HCT116 (cell line): Measurements from ENCODE around the gene ZDHHC22. TPM values are rescaled to one million over a fixed set of nuclear protein-coding genes. Genes with fewer than 3 reads are reported as not detected.

Experiments
- ATAC-seq: fragments of 200-7000 bp; cut with Tn5 transposase; 2 replicates; pipeline ENCODE4 v1.9.1; 2020; ENCODE audit warnings: mild to moderate bottlenecking, moderate library complexity
- BruUV-seq: library from RNA; stranded (reverse); fragments of 400-500 nt; replicated peaks from 2 replicates; lab custom pipeline; 2021; lab: Mats Ljungman, UMichigan
- CTCF ChIA-PET: fragments of 300-600 bp; sonication (Branson Sonifier 250); formaldehyde crosslinking; loops from one replicate; lab custom pipeline; 2021; ENCODE audit warnings: antibody characterized with exemption; lab: Charles Lee
- POLR2A ChIA-PET: fragments of 300-600, 350-600 bp; sonication (Branson Sonifier 250); formaldehyde crosslinking; loops from one replicate; lab custom pipeline; 2021; ENCODE audit warnings: antibody characterized with exemption; lab: Charles Lee
- RAD21 ChIA-PET, 2 experiments: fragments of 300-600 bp; sonication (Branson Sonifier 250); formaldehyde crosslinking; loops; one replicate each; lab custom pipeline; 2023; ENCODE audit warnings: low total read pairs in 2 of 2; ENCODE audit not compliant: uncharacterized antibody in 2 of 2, unreplicated experiment in 2 of 2, low non-redundant PET in 1 of 2; lab: Charles Lee
- DNase-seq: peaks from one replicate; pipeline ENCODE4 v3.0.0-alpha.2; 2010; ENCODE audit warnings: low read depth, low spot score
- H2AFZ ChIP-seq: fragments of 200-600 bp; shearing (Covaris generic), sonication (generic); 2 replicates; pipeline ENCODE4 v1.6.1; 2017; ENCODE audit warnings: low read depth, mixed run types, mixed read lengths, antibody characterized with exemption, low read length; ENCODE audit not compliant: poor library complexity, severe bottlenecking
- H3K27ac ChIP-seq: 2 replicates; pipeline ENCODE4 v1.5.1; 2012; ENCODE audit warnings: low read depth, low read length
- H3K27me3 ChIP-seq: fragments of 200-600 bp; sonication (generic); 2 replicates; pipeline ENCODE4 v1.6.1; 2016; ENCODE audit warnings: mixed run types, low read length, mixed read lengths; ENCODE audit not compliant: insufficient read depth
- H3K36me3 ChIP-seq, 2 experiments: fragments of 200-500 bp in 1 of 2; fragments of 200-600 bp in 1 of 2; sonication (Bioruptor generic) in 1 of 2; sonication (generic) in 1 of 2; 2 replicates each; pipeline versions ENCODE4 v1.5.1 to v1.6.1; 2014 to 2016; ENCODE audit warnings: low read length in 2 of 2, inconsistent platforms in 1 of 2, mixed read lengths in 1 of 2, mixed run types in 1 of 2; ENCODE audit not compliant: insufficient read depth in 2 of 2, control insufficient read depth in 1 of 2
- H3K4me1 ChIP-seq, 2 experiments: fragments of 200-600 bp in 1 of 2; sonication (generic) in 1 of 2; 2 replicates each; pipeline versions ENCODE4 v1.5.1 to v1.6.1; 2012 to 2017; ENCODE audit warnings: low read length in 2 of 2, inconsistent platforms in 1 of 2, mild to moderate bottlenecking in 1 of 2, mixed read lengths in 1 of 2, mixed run types in 1 of 2, moderate library complexity in 1 of 2; ENCODE audit not compliant: insufficient read depth in 2 of 2, control insufficient read depth in 1 of 2
- H3K4me2 ChIP-seq: fragments of 200-600 bp; sonication (generic); 2 replicates; pipeline ENCODE4 v1.6.1; 2017; ENCODE audit warnings: mixed run types, low read length, mixed read lengths
- H3K4me3 ChIP-seq, 2 experiments: fragments of 200-600 bp in 1 of 2; sonication (generic) in 1 of 2; replicated peaks in 1 of 2; 2 replicates each; pipeline ENCODE4 v1.5.1; 2011 to 2016; ENCODE audit warnings: low read length in 2 of 2, control low read depth in 1 of 2, low read depth in 1 of 2, mild to moderate bottlenecking in 1 of 2, mixed read lengths in 1 of 2, mixed run types in 1 of 2
- H3K79me2 ChIP-seq: fragments of 200-600 bp; sonication (generic); 2 replicates; pipeline ENCODE4 v1.6.1; 2017; ENCODE audit warnings: mild to moderate bottlenecking, mixed run types, low read length, moderate library complexity, mixed read lengths; ENCODE audit not compliant: insufficient read depth
- H3K9ac ChIP-seq: fragments of 200-600 bp; sonication (generic); 2 replicates; pipeline ENCODE4 v1.6.1; 2016; ENCODE audit warnings: low read length, mixed read lengths
- H3K9me2 ChIP-seq: fragments of 200-600 bp; sonication (generic), shearing (Covaris generic); 2 replicates; pipeline ENCODE4 v1.6.1; 2017; ENCODE audit warnings: mixed run types, mild to moderate bottlenecking, moderate library complexity; ENCODE audit not compliant: insufficient read depth
- H3K9me3 ChIP-seq, 2 experiments: fragments of 200-500 bp in 1 of 2; fragments of 200-600 bp in 1 of 2; sonication (Bioruptor generic) in 1 of 2; sonication (generic) in 1 of 2; 2 replicates each; pipeline ENCODE4 v1.6.1; 2014 to 2017; ENCODE audit warnings: low read length in 2 of 2, mixed read lengths in 2 of 2, inconsistent platforms in 1 of 2, low read depth in 1 of 2, mild to moderate bottlenecking in 1 of 2, mixed run types in 1 of 2, moderate library complexity in 1 of 2; ENCODE audit not compliant: control insufficient read depth in 1 of 2, insufficient read depth in 1 of 2
- H4K20me1 ChIP-seq: fragments of 200-600 bp; sonication (generic), shearing (Covaris generic); 2 replicates; pipeline ENCODE4 v1.6.1; 2017; ENCODE audit warnings: mixed run types, mild to moderate bottlenecking, moderate library complexity; ENCODE audit not compliant: insufficient read depth
- EGR1 ChIP-seq: IDR thresholded peaks from 2 replicates; pipeline ENCODE4 v1.6.1; 2012; ENCODE audit warnings: low read depth
- FOSL1 ChIP-seq: IDR thresholded peaks from 2 replicates; pipeline ENCODE4 v1.6.1; 2012; ENCODE audit warnings: low read depth
- JUND ChIP-seq: IDR thresholded peaks from 2 replicates; pipeline ENCODE4 v1.6.1; 2012
- POLR2A ChIP-seq: IDR thresholded peaks from 2 replicates; pipeline ENCODE4 v1.7.0; 2011; ENCODE audit warnings: borderline replicate concordance; ENCODE audit not compliant: insufficient read depth, insufficient read length; ENCODE audit errors: extremely low read depth
- TCF7L2 ChIP-seq: IDR thresholded peaks from 2 replicates; pipeline ENCODE4 v1.7.0; 2011; ENCODE audit warnings: borderline replicate concordance, inconsistent platforms; ENCODE audit not compliant: insufficient read depth, insufficient read length; ENCODE audit errors: extremely low read depth
- ZFX ChIP-seq: fragments of 450-650 bp; IDR thresholded peaks from 2 replicates; pipeline ENCODE4 v1.6.1; 2017
- ZNF274 ChIP-seq: fragments of 200-500 bp; sonication (Bioruptor generic); IDR thresholded peaks from 2 replicates; pipeline ENCODE4 v1.6.1; 2014; ENCODE audit warnings: mild to moderate bottlenecking, low read depth, low read length, inconsistent platforms
- intact Hi-C: fragments of 100-400 bp; cut with micrococcal nuclease; formaldehyde crosslinking; loops from 2 replicates; pipeline ENCODE4 v1.10.0; 2022
- total RNA-seq: library from RNA; stranded (reverse); gene quantifications from one replicate; pipeline ENCODE4 v1.2.1, GENCODE V29; 2021; ENCODE audit not compliant: unreplicated experiment
- TF ChIP-seq, protein P1 (sequence below): IDR thresholded peaks from 2 replicates; pipeline ENCODE4 v1.6.1; 2012; ENCODE audit warnings: low read depth
- TF ChIP-seq, protein P2 (sequence below): IDR thresholded peaks from 2 replicates; pipeline ENCODE4 v1.6.1; 2012

The ZDHHC22 gene
- total RNA-seq, 1 experiment from 2014 or later: 0.10 TPM

- peak; percentile 28; the same call in 1 of the 2 replicates for TF ChIP-seq JUND
- TF ChIP-seq EGR1: peak; percentile 97
- peak; percentile 79 for TF ChIP-seq ZFX
- peak; percentile 38 for TF ChIP-seq POLR2A
- no peak for TF ChIP-seq FOSL1
- peak; percentile 33 for TF ChIP-seq TCF7L2
These were observed 43.7 kb downstream of the ZDHHC22 start, which contains the start of gene CIPC (continued) for GRCh38 chr14:77097700-77098528.

DNA sequence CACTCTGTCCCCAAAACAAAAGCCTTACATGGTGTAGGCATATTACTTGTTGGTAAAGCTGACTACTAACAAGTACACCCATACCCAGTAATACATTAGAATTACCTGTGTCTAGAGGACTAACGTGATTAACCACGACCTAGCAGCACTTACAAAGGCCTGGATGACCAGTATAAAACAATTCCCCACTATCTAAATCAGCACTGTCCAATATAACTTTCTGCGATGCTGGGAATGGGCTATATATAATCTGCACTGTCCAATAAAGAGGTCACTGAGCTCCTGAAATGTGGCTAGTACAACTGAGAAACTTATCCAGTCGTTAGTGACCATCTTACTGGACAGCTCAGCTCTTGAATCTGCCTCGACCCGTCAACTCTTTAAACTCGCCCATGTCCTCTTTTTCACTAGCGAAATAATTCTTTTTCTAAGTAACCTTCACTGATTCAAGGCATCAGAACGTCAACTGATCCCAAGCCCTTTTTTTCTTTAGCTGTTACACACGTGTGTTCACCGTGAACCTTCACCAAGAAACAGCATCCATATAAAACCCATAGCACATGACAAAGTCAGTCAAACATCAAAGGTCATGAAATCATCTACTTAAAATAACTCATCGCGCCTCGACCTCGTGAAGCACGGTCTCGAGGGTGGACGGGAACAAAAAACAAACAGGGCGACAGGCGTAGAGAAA lies 44.4 kb downstream of the ZDHHC22 start:
- H3K27me3 ChIP-seq: no peaks in the 10 kb centered on the region
- peaks cover 45% of the 10 kb centered on the region for H3K79me2 ChIP-seq
- H4K20me1 ChIP-seq: no peaks in the 10 kb centered on the region
- TF ChIP-seq POLR2A (peak; percentile 32), JUND (no peak), ZNF274 (no peak)
- TF ChIP-seq, protein P1, sequence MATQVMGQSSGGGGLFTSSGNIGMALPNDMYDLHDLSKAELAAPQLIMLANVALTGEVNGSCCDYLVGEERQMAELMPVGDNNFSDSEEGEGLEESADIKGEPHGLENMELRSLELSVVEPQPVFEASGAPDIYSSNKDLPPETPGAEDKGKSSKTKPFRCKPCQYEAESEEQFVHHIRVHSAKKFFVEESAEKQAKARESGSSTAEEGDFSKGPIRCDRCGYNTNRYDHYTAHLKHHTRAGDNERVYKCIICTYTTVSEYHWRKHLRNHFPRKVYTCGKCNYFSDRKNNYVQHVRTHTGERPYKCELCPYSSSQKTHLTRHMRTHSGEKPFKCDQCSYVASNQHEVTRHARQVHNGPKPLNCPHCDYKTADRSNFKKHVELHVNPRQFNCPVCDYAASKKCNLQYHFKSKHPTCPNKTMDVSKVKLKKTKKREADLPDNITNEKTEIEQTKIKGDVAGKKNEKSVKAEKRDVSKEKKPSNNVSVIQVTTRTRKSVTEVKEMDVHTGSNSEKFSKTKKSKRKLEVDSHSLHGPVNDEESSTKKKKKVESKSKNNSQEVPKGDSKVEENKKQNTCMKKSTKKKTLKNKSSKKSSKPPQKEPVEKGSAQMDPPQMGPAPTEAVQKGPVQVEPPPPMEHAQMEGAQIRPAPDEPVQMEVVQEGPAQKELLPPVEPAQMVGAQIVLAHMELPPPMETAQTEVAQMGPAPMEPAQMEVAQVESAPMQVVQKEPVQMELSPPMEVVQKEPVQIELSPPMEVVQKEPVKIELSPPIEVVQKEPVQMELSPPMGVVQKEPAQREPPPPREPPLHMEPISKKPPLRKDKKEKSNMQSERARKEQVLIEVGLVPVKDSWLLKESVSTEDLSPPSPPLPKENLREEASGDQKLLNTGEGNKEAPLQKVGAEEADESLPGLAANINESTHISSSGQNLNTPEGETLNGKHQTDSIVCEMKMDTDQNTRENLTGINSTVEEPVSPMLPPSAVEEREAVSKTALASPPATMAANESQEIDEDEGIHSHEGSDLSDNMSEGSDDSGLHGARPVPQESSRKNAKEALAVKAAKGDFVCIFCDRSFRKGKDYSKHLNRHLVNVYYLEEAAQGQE: no peak
- TF ChIP-seq, protein P2, sequence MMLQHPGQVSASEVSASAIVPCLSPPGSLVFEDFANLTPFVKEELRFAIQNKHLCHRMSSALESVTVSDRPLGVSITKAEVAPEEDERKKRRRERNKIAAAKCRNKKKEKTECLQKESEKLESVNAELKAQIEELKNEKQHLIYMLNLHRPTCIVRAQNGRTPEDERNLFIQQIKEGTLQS: no peak
- TSS peak; percentile 89 for BruUV-seq
- H3K4me1 ChIP-seq: peaks cover 24 to 28% of the 10 kb centered on the region in 2 experiments
- intact Hi-C loops: no loop called here
- no peaks in the 10 kb centered on the region for H3K36me3 ChIP-seq
- POLR2A ChIA-PET: interaction anchor here (0.6 to 1.6 kb wide), 3 partner anchors 18 to 27 kb away, joined by 3 to 5 read pairs (median 3); no protein-coding TSS in a partner anchor
- H3K27ac ChIP-seq: peak overlapping the region; percentile 91
- H3K9me3 ChIP-seq: no peaks in the 10 kb centered on the region
- H2AFZ ChIP-seq: no peak overlapping the region
- no peaks in the 10 kb centered on the region for H3K9me2 ChIP-seq
- RAD21 ChIA-PET: interaction anchor here in 1 of 2 experiments (0.8 to 1.2 kb wide), 2 partner anchors 27 to 221 kb away, joined by 3 to 4 read pairs; no protein-coding TSS in a partner anchor
- H3K9ac ChIP-seq: peak overlapping the region; percentile 91
- no peak for ATAC-seq
- H3K4me2 ChIP-seq: peak overlapping the region; percentile 73
- CTCF ChIA-PET: interaction anchor here (1.3 to 8.4 kb wide), 2 partner anchors 38 to 223 kb away, joined by 3 to 131 read pairs; no protein-coding TSS in a partner anchor
- H3K4me3 ChIP-seq: peak overlapping the region; percentile 79 to 85
- no peak for DNase-seq
